Caco-2 (cell line): Measurements from ENCODE around the gene ABHD17B. TPM values are rescaled to one million over a fixed set of nuclear protein-coding genes. Genes with fewer than 3 reads are reported as not detected.

Source experiments
- BruUV-seq: library from RNA; stranded (reverse); fragments of 400-500 nt; replicated peaks from 2 replicates; lab custom pipeline; 2021; lab: Mats Ljungman, UMichigan
- CTCF ChIA-PET: fragments of 300-600 bp; sonication (Branson Sonifier 250); formaldehyde crosslinking; loops from one replicate; lab custom pipeline; 2022; ENCODE audit warnings: antibody characterized with exemption; lab: Charles Lee
- POLR2A ChIA-PET: fragments of 300-600 bp; sonication (Branson Sonifier 250); formaldehyde crosslinking; loops from one replicate; lab custom pipeline; 2022; ENCODE audit warnings: antibody characterized with exemption; lab: Charles Lee
- DNase-seq, 2 experiments: peaks; one replicate each; pipeline versions ENCODE4 v3.0.0 to v3.0.0-alpha.2; 2020 to 2022
- H3K27me3 ChIP-seq: replicated peaks from 2 replicates; pipeline ENCODE4 v1.6.0; 2011; ENCODE audit warnings: low read length; ENCODE audit not compliant: control insufficient read depth, insufficient read depth
- H3K36me3 ChIP-seq: 2 replicates; pipeline ENCODE4 v1.5.1; 2011; ENCODE audit warnings: low read length; ENCODE audit not compliant: control insufficient read depth, insufficient read depth
- H3K4me1 ChIP-seq: fragments of 250-450 bp; sonication (Bioruptor Pico); 2 replicates; pipeline ENCODE4 v1.5.1; 2020; ENCODE audit warnings: mild to moderate bottlenecking
- H3K4me3 ChIP-seq: 2 replicates; pipeline ENCODE4 v1.5.1; 2011; ENCODE audit warnings: low read depth, mild to moderate bottlenecking, control low read depth, low read length
- H3K9me3 ChIP-seq: fragments of 250-450 bp; sonication (Bioruptor Pico); 2 replicates; pipeline ENCODE4 v1.5.1; 2020; ENCODE audit warnings: mild to moderate bottlenecking, moderate library complexity
- H3K27ac Mint-ChIP-seq: one replicate; pipeline ENCODE4 v1.8.0; 2022; ENCODE audit warnings: mixed read lengths; ENCODE audit not compliant: unreplicated experiment
- H3K27me3 Mint-ChIP-seq: one replicate; pipeline ENCODE4 v1.8.0; 2022; ENCODE audit warnings: mixed read lengths; ENCODE audit not compliant: insufficient read depth, unreplicated experiment
- H3K36me3 Mint-ChIP-seq: one replicate; pipeline ENCODE4 v1.8.0; 2022; ENCODE audit warnings: mild to moderate bottlenecking, mixed read lengths; ENCODE audit not compliant: insufficient read depth, unreplicated experiment
- H3K4me1 Mint-ChIP-seq: one replicate; pipeline ENCODE4 v1.8.0; 2022; ENCODE audit warnings: low read depth, mixed read lengths; ENCODE audit not compliant: unreplicated experiment
- H3K4me3 Mint-ChIP-seq: one replicate; pipeline ENCODE4 v1.8.0; 2022; ENCODE audit warnings: mild to moderate bottlenecking, moderate library complexity, mixed read lengths; ENCODE audit not compliant: unreplicated experiment
- H3K9me3 Mint-ChIP-seq: one replicate; pipeline ENCODE4 v1.8.0; 2022; ENCODE audit warnings: mixed read lengths; ENCODE audit not compliant: unreplicated experiment
- CTCF ChIP-seq, 2 experiments: fragments of 200-600 bp in 1 of 2; IDR thresholded peaks; 1 replicate in 1 of 2; 2 replicates in 1 of 2; pipeline versions ENCODE4 v1.5.1 to v1.8.0; 2011 to 2022; ENCODE audit warnings: antibody characterized with exemption in 1 of 2, control low read depth in 1 of 2, inconsistent platforms in 1 of 2, low read depth in 1 of 2, low read length in 1 of 2, mild to moderate bottlenecking in 1 of 2, moderate library complexity in 1 of 2; ENCODE audit not compliant: insufficient read depth in 1 of 2, severe bottlenecking in 1 of 2, unreplicated experiment in 1 of 2
- intact Hi-C: fragments of 100-400 bp; cut with micrococcal nuclease; formaldehyde crosslinking; loops from one replicate; pipeline ENCODE4 v1.10.0; 2022; ENCODE audit not compliant: unreplicated experiment
- total RNA-seq: library from RNA; stranded (reverse); gene quantifications from 2 replicates; pipeline ENCODE4 v1.2.3, GENCODE V29; 2022

The ABHD17B gene
- total RNA-seq, 1 experiment from 2014 or later, result 6.9 TPM

DNA sequence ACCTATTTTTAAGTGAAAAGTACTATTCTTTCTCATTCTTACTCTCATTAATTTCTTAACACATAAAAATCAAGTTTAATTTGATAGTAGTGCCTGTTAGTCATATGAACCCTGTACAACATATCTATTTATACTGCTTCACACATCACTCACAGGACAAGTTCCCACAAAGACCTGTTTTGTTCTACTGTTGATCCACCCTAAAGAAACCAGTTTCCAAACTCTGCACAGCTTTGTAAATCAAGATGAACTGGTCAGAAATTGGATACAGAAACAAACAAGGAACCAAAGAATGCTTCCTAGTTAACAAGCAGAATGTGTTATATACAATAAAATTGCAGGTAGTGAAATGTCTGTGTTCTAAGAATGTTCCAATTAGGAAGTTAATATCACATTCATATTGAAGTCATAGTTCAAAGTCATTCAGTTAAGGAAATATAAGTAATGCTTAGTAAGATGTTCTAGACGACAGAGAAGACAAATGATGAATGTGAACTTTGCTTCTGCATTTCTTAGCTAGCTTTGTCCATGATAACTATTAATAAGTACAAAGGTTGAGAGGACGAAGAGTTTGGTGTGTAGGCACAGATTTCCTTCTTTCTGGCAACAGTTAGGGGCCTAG, 33.9 kb upstream of the ABHD17B start:
- CTCF ChIA-PET, result no interaction called here
- intact Hi-C loops, result no loop called here
- no peak overlapping the region for H3K27ac Mint-ChIP-seq

DNA sequence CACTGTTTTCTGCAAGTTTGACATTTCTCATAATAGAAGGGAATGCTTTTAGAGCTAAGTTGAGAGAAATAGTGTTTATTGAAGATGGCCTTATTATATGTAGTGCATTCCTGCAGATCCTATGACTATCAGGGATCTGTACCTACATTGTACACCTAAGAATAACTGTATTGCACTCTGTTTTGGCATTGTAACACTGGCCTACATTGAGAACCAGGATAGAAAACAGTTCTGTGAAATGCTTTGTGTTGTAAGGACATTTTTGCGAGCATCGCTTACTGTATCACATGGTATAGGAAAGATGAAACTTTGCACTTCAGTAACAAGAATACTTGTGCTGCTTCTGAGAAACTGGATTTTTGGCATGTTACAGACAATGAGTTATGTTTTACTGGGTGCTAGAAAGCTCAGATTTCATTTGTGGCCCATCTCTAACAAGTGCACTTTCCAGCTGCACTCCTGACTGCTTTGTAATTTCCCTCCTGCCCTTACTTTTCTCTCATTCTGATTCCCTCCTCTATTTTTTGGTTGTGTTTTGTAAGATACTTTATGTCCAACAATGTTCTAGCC, 31.1 kb upstream of the ABHD17B start:
- no peak overlapping the region for H3K4me3 Mint-ChIP-seq
- ChIA-PET POLR2A (no interaction called here), CTCF (no interaction called here)
- TF ChIP-seq CTCF (IDR thresholded peaks at IDR 0.05; ENCODE audit: insufficient read depth in 1 of 2, low read depth in 1 of 2, low read length in 1 of 2, severe bottlenecking in 1 of 2, unreplicated experiment in 1 of 2), result no peak
- Histone ChIP-seq H3K9me3 (no peaks in the 10 kb centered on the region), H3K27me3 (no peaks in the 10 kb centered on the region), H3K4me1 (no peaks in the 10 kb centered on the region), H3K36me3 (no peaks in the 10 kb centered on the region), H3K4me3 (no peak overlapping the region)
- DNase-seq, result no peak
- H3K27me3 Mint-ChIP-seq, result no peaks in the 10 kb centered on the region
- no peaks in the 10 kb centered on the region for H3K4me1 Mint-ChIP-seq
- H3K9me3 Mint-ChIP-seq, result no peaks in the 10 kb centered on the region
- no peaks in the 10 kb centered on the region for H3K36me3 Mint-ChIP-seq
- no TSS peak for BruUV-seq
- intact Hi-C loops, result no loop called here
- H3K27ac Mint-ChIP-seq, result no peak overlapping the region

More for the DNA sequence above, 33.9 kb upstream of the ABHD17B start:
- Mint-ChIP-seq H3K4me1 (no peaks in the 10 kb centered on the region), H3K9me3 (no peaks in the 10 kb centered on the region), H3K4me3 (no peak overlapping the region), H3K27me3 (no peaks in the 10 kb centered on the region), H3K36me3 (no peaks in the 10 kb centered on the region)
- BruUV-seq, result no TSS peak
- DNase-seq, result no peak
- no peak for TF ChIP-seq CTCF (IDR thresholded peaks at IDR 0.05; ENCODE audit: insufficient read depth in 1 of 2, low read depth in 1 of 2, low read length in 1 of 2, severe bottlenecking in 1 of 2, unreplicated experiment in 1 of 2)
- no peak overlapping the region for H3K4me3 ChIP-seq
- no peaks in the 10 kb centered on the region for H3K36me3 ChIP-seq
- H3K27me3 ChIP-seq, result no peaks in the 10 kb centered on the region
- no peaks in the 10 kb centered on the region for H3K4me1 ChIP-seq
- no peaks in the 10 kb centered on the region for H3K9me3 ChIP-seq
- POLR2A ChIA-PET, result no interaction called here

DNA sequence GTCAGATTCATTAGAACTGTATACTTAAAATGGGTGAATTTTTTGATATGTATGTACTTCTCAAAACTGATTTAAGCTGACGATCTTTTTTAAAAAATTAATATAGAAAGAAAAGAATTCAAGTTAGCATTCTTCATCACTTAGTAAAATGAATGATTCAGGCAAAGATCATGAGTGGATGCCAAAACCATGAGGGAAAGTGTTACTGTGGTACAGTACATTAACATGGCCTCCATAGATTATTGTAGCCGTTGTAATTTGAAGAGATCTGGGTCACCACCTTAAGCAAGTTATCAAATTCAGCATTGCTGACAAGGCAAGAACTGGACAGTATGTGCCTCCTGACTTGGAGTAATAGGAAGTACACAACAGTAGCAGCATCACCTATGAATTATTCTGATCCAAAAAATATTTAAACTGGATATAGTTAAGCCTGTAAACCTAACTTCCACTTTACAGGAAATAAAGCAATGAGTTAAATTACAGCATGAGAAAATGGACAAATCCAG, 30.1 kb upstream of the ABHD17B start:
- H3K27me3 ChIP-seq, result no peaks in the 10 kb centered on the region
- Mint-ChIP-seq H3K27ac (no peak overlapping the region), H3K4me1 (no peaks in the 10 kb centered on the region), H3K27me3 (no peaks in the 10 kb centered on the region), H3K4me3 (no peak overlapping the region), H3K9me3 (no peaks in the 10 kb centered on the region), H3K36me3 (no peaks in the 10 kb centered on the region)
- ChIA-PET POLR2A (no interaction called here), CTCF (no interaction called here)
- H3K4me3 ChIP-seq, result no peak overlapping the region
- TF ChIP-seq CTCF (IDR thresholded peaks at IDR 0.05; ENCODE audit: insufficient read depth in 1 of 2, low read depth in 1 of 2, low read length in 1 of 2, severe bottlenecking in 1 of 2, unreplicated experiment in 1 of 2), result no peak
- H3K36me3 ChIP-seq, result no peaks in the 10 kb centered on the region
- H3K4me1 ChIP-seq, result no peaks in the 10 kb centered on the region
- no TSS peak for BruUV-seq
- DNase-seq, result no peak
- no peaks in the 10 kb centered on the region for H3K9me3 ChIP-seq
- intact Hi-C loops, result no loop called here
